GM21360 (cell line): ENCODE data around the gene WDR83.
"Not testable (repeated sequence)": the region's sequence is repeated elsewhere in the genome, so short reads cannot be mapped to it uniquely, and the experiment has no call there.

Experiments used
- ATAC-seq: cut with Tn5 transposase; IDR thresholded peaks from one replicate; pipeline ENCODE4 v1.9.1; 2021; ENCODE audit warnings: mild to moderate bottlenecking, moderate library complexity; ENCODE audit not compliant: unreplicated experiment

Gene WDR83, protein sequence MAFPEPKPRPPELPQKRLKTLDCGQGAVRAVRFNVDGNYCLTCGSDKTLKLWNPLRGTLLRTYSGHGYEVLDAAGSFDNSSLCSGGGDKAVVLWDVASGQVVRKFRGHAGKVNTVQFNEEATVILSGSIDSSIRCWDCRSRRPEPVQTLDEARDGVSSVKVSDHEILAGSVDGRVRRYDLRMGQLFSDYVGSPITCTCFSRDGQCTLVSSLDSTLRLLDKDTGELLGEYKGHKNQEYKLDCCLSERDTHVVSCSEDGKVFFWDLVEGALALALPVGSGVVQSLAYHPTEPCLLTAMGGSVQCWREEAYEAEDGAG

DNA sequence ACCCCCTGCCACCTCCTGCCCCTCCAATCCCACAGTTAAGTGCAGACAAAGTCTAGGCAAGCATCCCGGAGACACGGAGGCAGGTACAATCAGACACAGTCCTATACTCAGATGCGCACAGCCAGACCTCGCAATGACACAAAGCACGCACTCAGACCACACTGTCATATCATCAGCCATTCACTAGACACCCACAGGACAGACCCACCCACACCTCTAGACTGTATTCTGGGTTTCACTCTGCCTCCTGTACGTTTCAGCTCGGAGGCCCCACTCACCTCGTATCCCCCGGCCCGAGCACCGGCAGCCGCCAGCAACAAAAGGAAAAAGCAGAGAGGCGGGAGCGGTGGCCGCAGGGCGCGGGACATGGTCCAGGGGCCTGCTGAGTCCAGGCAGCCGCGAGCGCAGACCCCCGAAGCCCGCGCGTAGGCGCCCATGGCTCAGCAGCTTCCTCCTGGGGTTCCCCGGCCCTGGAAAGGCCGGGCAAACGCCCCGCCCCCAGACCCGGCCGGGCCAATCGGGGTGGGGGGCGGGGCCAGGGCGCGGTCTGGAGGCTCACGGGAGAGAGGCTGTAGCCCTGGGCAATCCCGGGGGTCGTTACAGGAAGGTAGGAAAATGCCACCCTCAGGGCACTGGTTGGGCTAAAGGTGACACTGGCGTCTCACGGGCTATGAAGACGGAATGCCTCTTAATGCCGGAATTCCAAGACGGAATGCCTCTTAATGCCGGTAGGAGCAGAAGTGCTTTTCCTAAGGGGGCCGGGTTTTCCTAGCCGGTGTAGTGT is at the start of gene WDR83, which contains the start of gene MAN2B1:
Gene WDR83, plus strand, starts transcription at position 543 of the 784 bp plus-strand sequence. CDS start 2,984 bp downstream, outside the sequence.
Gene MAN2B1, minus strand, starts transcription at position 478 of the 784 bp plus-strand sequence. Its CDS starts 41 bp downstream, at position 437.
- peak; percentile 41 for ATAC-seq

DNA sequence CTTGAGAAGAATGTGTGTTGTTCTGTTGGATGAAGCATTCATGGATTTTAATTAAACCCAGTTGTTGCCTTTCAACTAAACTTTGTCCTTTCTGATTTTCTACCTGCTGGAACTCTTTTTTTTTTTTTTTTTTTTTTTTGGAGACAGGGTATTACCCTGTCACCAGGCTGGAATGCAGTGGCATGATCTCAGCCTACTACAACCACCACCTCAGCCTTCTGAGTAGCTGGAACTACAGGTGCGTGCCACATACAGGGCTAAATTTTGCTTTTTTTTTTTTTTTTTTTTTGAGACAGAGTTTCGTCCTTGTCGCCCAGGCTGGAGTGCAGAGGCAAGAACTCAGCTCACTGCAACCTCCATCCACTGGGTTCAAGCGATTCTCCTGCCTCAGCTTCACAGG is 49.0 kb upstream of the WDR83 start:
- no peak for ATAC-seq

DNA sequence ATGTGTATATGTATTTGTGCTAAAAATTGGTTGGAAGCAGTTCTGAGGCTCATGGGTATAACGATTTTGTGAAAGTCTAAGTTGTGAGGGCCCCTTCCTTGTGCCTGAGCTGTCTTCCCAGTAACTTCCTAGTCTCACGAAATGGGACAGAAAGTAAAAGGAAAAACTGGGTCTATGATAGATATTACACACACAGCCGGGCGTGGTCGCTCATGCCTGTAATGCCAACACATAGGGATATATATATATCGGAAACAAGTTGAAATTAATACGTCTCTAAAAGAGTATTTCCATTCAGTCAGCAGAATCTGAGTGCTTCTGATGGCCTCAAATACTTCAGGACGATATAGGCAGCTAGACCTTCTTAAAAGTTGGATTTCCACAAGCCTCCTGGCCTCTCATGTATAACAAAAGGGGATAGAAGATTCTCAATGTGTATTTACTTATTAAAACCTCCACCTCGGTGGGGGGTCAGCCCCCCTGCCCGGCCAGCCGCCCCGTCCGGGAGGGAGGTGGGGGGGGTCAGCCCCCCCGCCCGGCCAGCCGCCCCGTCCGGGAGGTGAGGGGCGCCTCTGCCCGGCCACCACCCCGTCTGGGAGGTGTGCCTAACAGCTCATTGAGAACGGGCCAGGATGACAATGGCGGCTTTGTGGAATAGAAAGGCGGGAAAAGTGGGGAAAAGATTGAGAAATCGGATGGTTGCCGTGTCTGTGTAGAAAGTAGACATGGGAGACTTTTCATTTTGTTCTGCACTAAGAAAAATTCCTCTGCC is 45.2 kb upstream of the WDR83 start:
- not testable (repeated sequence) for ATAC-seq

DNA sequence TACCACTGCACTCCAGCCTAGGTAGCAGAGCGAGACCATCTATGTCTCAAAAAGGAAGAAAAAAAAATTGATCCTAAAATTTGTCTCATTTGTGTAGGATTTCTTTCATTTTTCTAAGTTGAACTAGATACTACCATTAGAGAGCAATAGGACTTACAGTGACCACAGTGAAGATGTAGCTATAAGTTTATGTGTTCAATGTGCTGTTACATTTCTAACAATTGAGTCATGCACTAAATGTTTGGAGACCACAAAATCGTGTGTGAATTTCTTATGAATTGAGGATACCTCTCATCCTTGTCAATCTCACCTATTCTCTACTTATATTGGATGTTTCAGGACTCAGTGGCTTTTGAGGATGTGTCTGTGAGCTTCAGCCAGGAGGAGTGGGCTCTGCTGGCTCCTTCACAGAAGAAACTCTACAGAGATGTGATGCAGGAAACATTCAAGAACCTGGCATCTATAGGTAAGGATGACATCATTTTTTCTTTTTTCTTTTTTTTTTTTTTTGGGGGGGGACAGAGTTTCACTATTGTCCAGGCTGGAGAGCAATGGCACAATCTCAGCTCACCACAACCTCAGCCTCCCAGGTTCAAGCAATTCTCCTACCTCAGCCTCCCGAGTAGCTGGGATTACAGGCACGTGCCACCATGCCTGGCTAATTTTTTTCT is 43.1 kb upstream of the WDR83 start:
- ATAC-seq = no peak

DNA sequence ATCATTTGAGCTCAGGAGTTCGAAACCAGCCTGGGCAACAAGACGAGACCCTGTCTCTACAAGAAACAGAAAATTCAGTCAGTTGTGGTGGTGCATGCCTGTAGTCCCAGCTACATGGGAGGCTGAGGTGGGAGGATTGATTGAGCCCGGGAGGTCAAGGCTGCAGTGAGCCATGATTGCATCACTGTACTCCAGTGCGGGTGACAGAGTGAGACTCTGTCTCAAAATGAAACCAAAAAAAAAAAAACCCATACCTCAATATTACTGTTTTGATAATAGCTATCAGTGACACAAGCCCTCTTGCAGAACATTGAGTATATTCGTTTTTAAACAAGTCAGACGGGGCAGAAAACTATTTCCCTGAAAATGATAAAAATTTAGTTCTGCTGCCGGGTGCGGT is 39.6 kb upstream of the WDR83 start:
- ATAC-seq = no peak

DNA sequence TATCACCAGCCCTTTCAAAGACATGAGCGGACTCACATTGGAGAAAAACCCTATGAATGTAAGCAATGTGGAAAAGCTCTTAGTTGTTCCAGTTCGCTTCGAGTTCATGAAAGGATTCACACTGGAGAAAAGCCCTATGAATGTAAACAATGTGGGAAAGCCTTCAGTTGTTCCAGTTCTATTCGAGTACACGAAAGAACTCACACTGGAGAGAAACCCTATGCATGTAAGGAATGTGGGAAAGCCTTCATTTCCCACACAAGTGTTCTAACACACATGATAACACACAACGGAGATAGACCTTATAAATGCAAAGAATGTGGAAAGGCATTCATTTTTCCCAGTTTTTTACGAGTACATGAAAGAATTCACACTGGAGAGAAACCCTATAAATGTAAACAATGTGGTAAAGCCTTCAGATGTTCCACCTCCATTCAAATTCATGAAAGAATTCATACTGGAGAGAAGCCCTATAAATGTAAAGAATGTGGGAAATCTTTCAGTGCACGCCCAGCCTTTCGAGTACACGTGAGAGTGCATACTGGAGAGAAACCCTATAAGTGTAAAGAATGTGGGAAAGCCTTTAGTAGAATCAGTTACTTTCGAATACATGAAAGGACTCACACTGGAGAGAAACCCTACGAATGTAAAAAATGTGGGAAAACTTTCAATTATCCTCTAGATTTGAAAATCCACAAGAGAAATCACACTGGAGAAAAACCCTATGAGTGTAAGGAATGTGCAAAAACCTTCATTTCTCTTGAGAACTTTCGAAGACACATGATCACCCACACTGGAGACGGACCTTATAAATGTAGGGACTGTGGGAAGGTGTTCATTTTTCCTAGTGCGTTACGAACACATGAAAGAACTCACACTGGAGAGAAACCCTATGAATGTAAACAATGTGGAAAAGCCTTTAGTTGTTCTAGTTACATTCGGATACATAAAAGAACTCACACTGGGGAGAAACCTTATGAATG is 38.3 kb upstream of the WDR83 start:
- no peak for ATAC-seq

DNA sequence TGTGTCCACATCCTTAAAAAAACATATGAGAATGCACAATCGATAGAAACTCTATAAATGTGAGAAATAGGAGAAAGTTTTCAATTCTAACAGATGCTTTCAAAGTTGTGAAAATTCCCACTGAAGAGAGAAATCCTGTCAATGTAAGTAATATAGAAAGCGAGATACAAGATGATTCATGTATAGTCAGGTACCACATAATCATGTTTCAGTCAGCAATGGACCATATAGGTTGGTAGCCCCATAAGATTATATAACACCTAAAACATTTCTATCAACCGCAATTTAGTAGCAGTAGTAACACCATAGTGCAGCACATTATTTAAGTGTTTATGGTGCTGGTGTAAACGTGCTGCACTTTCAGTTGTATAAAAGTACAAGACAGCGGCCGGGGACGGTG is 37.4 kb upstream of the WDR83 start:
- ATAC-seq = no peak

DNA sequence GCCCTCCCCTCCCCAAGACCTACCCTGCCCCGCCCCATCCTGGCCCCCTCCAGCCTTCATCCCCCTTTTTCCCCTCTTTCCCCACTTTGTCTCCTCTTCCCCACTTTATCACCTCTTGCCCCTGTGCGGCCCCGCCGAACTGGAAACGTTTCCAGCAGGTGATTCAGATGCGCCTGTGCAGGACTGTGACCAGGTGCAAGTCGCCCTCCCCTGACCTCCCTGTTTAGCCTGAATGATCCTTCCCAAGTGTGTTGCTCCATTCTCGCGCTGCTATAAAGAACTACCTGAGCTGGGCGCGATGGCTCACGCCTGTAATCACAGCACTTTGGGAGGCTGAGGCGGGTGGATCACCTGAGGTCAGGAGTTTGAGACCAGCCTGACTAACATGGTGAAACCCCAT is 30.0 kb upstream of the WDR83 start:
- no peak for ATAC-seq

DNA sequence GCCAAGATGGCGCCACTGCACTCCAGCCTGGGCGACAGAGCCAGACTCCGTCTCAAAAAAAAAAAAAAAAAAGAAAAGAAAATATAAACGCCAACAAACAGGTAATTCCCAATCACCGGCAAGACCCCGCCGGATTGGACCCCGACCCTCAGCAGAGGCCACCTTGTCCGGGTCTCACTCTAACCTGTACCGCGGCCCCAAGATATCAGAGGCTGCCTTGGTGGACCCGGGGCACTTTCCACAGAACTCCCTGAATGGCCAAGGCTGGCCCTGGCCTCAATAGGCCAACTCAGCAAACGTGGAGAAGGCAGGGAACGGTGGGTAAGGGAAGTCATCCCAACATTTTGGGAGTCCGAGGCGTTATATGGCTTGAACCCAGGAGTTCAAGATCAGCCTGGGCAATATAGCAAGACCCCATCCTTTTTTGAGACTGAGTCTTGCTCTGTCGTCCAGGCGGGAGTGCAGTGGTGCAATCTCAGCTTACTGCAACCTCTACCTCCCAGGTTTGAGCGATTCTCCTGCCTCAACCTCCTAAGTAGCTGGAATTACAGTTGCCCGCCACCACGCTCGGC is 27.9 kb upstream of the WDR83 start:
- no peak for ATAC-seq

DNA sequence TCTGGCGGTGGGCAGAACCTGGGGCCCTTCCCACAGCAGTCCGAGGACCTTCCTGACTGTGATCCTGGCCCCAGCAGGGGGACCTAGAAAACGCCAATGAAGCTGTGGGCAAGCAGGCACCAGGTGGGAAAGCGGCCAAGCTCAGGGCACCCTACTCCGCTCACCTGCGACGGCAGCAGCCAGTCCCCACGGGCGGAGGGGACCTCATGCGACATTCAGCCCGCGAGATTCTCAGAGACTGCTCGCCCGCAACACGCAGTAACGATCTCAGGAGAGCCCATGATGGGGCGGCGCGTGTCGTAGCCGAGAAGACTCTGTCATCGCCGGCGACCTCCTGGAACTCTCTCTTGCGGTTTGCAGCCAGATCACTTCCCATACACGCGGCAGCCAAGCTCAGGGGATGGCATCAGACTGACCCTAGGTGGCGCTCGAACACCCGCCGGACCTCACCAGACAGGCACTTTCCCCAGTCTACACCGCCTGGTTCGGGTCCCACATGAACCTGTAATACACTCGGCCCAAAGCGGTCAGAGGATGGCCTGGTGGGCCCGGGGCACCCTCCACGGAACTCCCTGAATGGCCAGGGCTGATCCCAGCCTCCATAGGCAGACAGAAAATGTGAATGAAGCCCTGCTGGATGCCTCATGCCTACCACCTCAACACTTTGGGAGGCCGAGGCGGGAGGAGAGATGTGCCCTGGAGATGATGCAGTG is 26.6 kb upstream of the WDR83 start:
- ATAC-seq = no peak

DNA sequence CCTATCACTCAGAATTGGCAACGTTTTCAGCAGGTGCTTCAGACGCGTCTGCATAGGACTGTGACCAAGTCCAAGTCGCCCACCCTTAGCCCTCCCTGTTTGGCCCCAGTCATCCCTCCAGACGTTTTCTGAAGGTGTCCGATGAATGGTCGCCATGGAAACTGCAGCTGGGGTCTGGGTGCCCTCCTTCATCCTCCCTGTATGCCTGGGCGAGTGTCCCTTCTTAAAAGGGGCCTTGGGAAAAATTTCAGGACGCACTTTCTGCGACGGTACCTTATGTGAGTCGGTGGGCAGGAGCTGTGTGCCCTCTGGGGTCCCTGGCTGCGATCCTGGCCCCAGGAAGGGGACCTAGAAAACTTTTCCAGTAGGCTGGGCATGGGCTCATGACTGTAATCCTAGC is 25.2 kb upstream of the WDR83 start:
- no peak for ATAC-seq

DNA sequence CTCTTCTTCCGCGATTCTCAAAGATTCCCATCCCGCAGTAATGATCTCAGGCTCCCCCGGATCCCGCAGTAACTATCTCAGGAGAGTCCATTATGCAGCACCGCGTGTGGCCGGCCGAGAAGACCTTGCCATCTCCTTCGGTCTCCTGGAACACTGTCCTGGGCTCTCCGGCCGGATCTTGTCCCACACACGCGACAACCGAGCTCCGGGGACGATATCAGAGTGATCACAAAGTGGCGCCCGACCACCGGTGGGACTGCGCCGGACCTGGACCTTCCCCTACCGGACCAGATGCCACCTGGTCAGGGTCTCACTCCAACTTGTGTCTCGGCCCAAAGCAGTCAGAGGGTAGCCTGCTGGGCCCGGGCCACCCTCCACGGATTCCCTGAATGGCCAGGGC is 24.1 kb upstream of the WDR83 start:
- ATAC-seq = no peak

DNA sequence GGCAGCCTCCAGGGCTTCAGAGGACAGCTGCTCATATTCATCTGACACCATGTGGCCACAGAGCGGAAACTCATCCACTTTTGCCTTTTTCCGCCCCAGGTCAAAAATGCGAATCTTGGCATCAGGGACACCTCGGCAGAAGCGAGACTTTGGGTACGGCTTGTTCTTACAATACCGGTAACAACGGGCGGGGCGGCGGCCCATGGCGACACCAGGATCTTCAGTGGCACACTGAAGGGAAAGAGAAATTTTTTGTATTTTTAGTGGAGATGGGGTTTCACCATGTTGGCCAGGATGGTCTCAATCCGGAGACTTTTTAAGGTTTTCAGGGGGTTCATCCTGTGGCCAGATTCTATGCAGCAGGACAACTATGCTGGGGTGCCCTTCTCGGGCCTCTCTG is 22.9 kb upstream of the WDR83 start:
- ATAC-seq = not testable (repeated sequence)

DNA sequence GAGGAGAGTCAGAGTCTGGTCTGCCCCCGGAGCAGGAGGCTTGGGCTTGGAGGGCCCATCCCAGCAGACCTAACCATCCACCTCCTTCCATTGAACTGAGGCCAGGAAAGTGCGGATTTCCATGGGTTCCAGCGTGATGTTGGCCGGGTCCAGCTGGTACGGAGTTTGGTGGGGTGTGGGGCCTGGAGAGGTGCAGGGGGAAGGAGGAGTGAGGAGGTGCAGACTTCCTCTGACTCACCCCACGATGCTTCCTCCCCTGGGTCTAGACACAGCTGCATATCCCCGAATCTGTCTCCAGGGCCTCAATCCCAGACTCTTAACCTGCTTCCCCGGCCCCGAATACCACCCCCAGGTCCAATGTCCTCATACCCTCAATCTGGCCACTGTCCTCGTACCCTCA is 20.1 kb upstream of the WDR83 start:
- no peak for ATAC-seq

DNA sequence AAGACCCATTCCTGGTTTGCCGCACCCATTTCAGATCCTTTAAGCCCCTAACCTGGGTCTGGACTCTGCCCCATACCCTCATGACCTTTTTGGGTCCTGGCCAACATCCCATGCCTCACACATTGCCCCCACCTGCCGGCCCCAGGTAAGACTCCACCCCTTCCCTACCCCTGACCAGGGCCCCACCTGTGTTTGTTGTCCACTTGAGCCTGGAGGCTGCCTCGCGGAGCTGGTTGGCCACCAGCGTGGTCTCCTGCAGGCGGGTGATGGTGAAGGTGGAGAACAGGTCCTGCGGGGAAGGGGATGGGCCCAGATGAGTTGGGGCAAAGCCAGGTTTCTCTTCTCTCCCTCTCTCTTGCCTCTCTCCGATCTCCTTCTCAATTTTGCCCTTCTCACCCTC is 19.6 kb upstream of the WDR83 start:
- ATAC-seq = no peak

DNA sequence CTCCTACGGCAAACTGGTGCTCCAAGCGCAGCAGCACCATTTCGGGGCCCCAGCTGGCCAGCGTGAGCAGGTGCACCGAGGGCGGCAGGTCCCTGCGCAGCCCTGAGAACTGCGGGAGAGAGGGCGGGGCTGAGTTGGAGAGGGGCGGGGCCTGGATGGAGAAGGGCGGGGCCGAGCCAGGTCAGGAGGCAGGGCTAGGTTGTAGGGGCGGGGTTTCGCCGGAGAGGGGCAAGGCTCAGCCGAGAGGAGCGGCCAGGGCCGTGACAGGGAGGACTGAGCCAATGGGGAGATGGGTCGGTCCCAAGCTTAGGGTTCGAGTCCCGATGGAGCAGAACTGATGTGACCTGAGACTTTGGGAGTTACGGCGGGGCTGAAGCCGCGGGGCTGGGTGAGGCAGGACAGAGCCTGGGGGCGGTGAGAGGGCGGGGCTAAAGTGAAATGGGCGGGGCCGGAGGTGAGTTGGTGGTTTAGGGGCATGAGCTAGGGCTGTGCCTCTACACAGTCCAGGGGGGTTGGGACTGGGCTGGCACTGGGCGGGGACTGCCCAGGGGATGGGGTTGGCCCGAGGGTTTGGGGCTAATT is 19.0 kb upstream of the WDR83 start:
- ATAC-seq = no peak

DNA sequence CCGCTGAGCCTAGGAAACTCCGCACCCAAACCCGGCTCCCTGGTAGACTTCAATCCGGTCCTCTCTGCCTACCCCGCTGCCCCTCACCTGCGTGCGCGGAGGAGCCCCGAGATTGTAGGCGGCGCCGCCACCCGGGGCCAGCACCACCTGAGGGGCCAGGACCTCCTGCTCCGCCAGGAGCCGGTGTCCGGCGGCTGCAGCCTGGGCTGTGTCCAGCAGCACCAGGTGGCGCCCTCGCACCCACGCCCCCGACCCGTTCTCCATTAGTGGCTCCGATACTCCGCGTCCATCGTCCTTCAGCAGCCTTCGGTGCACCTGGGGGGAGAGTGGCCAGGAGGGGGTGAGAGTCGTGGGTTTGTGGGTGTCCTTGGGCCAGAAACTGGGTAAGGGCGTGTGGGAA is 18.5 kb upstream of the WDR83 start:
- no peak for ATAC-seq

DNA sequence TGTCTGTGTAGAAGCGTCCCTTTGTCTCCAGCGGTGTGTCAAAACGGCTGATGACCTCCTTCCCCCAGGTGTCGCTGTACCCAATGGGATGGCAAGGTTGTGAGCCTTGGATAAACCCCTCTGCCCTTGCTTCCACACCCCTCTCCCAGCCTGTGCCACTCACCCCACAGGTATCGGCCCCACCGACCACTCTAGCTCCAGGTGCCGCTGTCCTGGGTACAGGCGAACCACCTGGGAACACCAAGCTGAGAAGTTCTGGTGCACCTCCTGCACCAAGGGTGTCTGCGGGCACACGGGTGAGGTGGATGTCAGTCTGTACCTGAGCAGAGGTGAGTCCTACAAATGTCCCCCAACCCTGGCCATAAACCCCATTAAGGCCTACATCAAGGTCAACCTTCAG is 16.7 kb upstream of the WDR83 start:
- ATAC-seq = no peak
